Measurements from ENCODE around the gene TCEA3. TPM values are rescaled to one million over a fixed set of nuclear protein-coding genes. Genes with fewer than 3 reads are reported as not detected.
A peak's percentile ranks its signal among the peaks of the same experiment; 100 is the strongest.

Gene TCEA3
- total RNA-seq, 1 donor from 2014 or later = 16.9 TPM

DNA sequence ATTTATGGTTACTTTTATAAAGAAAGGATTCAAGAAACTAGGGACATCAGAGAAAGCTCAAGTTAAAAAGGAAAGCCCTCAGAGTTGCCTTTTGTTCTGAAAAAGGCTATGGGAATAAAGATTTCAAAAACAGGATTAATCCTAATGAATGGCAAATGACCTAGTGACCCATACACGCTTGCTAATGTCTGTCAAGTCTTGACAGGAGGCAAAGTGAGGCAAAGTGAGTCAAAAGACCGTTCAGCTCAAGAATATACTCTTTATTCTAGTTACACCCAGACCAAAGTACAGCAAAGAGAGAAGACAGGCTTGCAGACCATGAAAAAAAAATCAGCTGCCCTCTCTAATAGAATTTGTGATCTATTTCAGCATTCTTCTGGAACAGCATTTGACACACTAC is 58.4 kb downstream of the TCEA3 start:
- H3K36me3 Mint-ChIP-seq (ENCODE audit: low read depth) = peaks cover 58% of the 10 kb centered on the region
- H3K9me3 Mint-ChIP-seq (ENCODE audit: low read depth) = peaks cover 28% of the 10 kb centered on the region
- H3K27ac Mint-ChIP-seq (ENCODE audit: unreplicated experiment) = no peak overlapping the region

GRCh38 chr1:23362218-23362713 is 62.3 kb downstream of the TCEA3 start:
- peaks cover 83% of the 10 kb centered on the region for H3K36me3 Mint-ChIP-seq (ENCODE audit: low read depth)
- no peaks in the 10 kb centered on the region for H3K27me3 Mint-ChIP-seq (ENCODE audit: low read depth)
- TF ChIP-seq, protein P1, sequence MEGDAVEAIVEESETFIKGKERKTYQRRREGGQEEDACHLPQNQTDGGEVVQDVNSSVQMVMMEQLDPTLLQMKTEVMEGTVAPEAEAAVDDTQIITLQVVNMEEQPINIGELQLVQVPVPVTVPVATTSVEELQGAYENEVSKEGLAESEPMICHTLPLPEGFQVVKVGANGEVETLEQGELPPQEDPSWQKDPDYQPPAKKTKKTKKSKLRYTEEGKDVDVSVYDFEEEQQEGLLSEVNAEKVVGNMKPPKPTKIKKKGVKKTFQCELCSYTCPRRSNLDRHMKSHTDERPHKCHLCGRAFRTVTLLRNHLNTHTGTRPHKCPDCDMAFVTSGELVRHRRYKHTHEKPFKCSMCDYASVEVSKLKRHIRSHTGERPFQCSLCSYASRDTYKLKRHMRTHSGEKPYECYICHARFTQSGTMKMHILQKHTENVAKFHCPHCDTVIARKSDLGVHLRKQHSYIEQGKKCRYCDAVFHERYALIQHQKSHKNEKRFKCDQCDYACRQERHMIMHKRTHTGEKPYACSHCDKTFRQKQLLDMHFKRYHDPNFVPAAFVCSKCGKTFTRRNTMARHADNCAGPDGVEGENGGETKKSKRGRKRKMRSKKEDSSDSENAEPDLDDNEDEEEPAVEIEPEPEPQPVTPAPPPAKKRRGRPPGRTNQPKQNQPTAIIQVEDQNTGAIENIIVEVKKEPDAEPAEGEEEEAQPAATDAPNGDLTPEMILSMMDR (IDR thresholded peaks at IDR 0.05) = no peak
- no peak overlapping the region for H3K4me3 Mint-ChIP-seq (ENCODE audit: unreplicated experiment)
- peaks cover 54% of the 10 kb centered on the region for H3K9me3 Mint-ChIP-seq (ENCODE audit: low read depth)
- H3K4me1 Mint-ChIP-seq (ENCODE audit: low read depth) = peaks cover 20% of the 10 kb centered on the region
- no peak for DNase-seq (ENCODE audit: low spot score)
- H3K27ac Mint-ChIP-seq (ENCODE audit: unreplicated experiment) = peak overlapping the region; percentile 8

More for the DNA sequence above, 58.4 kb downstream of the TCEA3 start:
- no peak overlapping the region for H3K4me3 Mint-ChIP-seq (ENCODE audit: unreplicated experiment)
- TF ChIP-seq, protein P1 (IDR thresholded peaks at IDR 0.05) = no peak
- DNase-seq (ENCODE audit: low spot score) = no peak
- H3K4me1 Mint-ChIP-seq (ENCODE audit: low read depth) = peaks cover 35% of the 10 kb centered on the region
- H3K27me3 Mint-ChIP-seq (ENCODE audit: low read depth) = no peaks in the 10 kb centered on the region

DNA sequence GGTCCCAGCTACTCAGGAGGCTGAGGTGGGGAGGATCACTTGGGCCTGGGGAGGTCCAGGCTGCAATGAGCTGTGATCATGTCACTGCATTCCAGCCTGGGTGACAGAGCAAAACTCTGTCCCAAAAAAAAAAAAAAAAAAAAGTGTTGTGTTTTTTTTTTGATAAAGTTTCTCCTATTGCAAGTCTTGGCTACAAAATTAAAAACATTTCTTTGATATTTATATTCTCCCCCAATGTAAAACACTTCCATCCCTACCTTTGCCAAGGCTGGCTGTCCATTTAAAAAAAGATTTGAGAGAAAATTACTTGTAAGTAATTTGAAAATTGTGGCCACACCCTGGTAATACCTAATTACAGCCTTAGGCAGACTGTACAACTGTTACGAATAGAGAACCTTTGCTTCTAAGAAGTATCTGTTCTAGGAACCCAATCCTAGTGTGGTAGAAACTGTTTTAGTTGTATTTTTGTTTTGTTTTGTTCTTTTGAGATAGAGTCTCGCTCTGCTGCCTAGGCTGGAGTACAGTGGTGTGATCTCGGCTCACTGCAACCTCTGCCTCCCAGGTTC is 66.2 kb downstream of the TCEA3 start:
- no peak overlapping the region for H3K27ac Mint-ChIP-seq (ENCODE audit: unreplicated experiment)
- H3K9me3 Mint-ChIP-seq (ENCODE audit: low read depth) = peaks cover 50% of the 10 kb centered on the region
- H3K36me3 Mint-ChIP-seq (ENCODE audit: low read depth) = peaks cover 57% of the 10 kb centered on the region
- TF ChIP-seq, protein P1 (IDR thresholded peaks at IDR 0.05) = no peak
- DNase-seq (ENCODE audit: low spot score) = no peak
- H3K4me3 Mint-ChIP-seq (ENCODE audit: unreplicated experiment) = no peak overlapping the region
- no peaks in the 10 kb centered on the region for H3K27me3 Mint-ChIP-seq (ENCODE audit: low read depth)
- H3K4me1 Mint-ChIP-seq (ENCODE audit: low read depth) = peaks cover 9% of the 10 kb centered on the region

GRCh38 chr1:23357138-23357908 is 67.2 kb downstream of the TCEA3 start:
- TF ChIP-seq, protein P1 (IDR thresholded peaks at IDR 0.05) = no peak
- H3K4me3 Mint-ChIP-seq (ENCODE audit: unreplicated experiment) = no peak overlapping the region
- peaks cover 47% of the 10 kb centered on the region for H3K36me3 Mint-ChIP-seq (ENCODE audit: low read depth)
- peaks cover 9% of the 10 kb centered on the region for H3K4me1 Mint-ChIP-seq (ENCODE audit: low read depth)
- DNase-seq (ENCODE audit: low spot score) = no peak
- peak overlapping the region; percentile 57 for H3K27ac Mint-ChIP-seq (ENCODE audit: unreplicated experiment)
- peaks cover 42% of the 10 kb centered on the region for H3K9me3 Mint-ChIP-seq (ENCODE audit: low read depth)
- no peaks in the 10 kb centered on the region for H3K27me3 Mint-ChIP-seq (ENCODE audit: low read depth)

DNA sequence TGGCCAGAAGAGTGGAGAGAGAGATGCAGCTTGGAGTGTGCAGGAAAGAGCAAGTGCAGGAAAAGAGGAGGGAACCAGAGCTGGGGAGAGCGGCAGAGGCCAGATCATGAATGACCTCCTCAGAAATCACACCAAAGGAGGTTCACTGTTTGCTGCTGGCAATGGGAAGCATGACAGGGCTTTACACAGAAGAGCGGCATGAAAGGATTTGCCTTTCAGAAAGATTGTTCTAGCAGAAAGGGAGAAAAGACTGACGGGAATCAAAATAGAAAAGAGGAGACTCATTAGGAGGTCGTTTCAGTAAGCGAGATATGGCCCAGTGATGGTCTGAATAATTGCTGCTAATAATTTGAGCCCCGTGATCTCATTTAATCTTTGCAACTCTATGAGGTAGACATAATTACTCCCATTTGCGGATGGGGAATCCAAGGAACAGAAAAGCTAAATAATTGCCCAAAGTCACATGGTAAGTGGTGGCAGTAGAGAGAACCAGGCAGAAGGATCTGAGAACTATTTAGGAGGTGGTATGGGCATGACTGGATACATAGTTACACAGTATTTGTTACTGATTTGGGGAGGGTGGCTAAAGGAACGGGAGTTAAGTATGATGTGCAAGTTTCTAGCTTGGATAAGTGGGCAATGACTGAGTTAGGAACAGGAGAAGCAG is 67.9 kb downstream of the TCEA3 start:
- peak overlapping the region; percentile 57 for H3K27ac Mint-ChIP-seq (ENCODE audit: unreplicated experiment)
- peaks cover 9% of the 10 kb centered on the region for H3K4me1 Mint-ChIP-seq (ENCODE audit: low read depth)
- H3K9me3 Mint-ChIP-seq (ENCODE audit: low read depth) = peaks cover 37% of the 10 kb centered on the region
- no peaks in the 10 kb centered on the region for H3K27me3 Mint-ChIP-seq (ENCODE audit: low read depth)
- DNase-seq (ENCODE audit: low spot score) = no peak
- H3K4me3 Mint-ChIP-seq (ENCODE audit: unreplicated experiment) = no peak overlapping the region
- H3K36me3 Mint-ChIP-seq (ENCODE audit: low read depth) = peaks cover 39% of the 10 kb centered on the region
- TF ChIP-seq, protein P1 (IDR thresholded peaks at IDR 0.05) = no peak
